SU-DHL-6 (cell line): ENCODE data around the gene SLC26A6.

Experiments
- H2AFZ ChIP-seq: fragments of 200-600 bp; sonication (generic); 2 replicates; pipeline ENCODE4 v1.6.1; 2014; ENCODE audit warnings: low read depth, mild to moderate bottlenecking, moderate library complexity, mixed read lengths, antibody characterized with exemption, low read length; ENCODE audit not compliant: severe bottlenecking
- H3F3A ChIP-seq: fragments of 200-600 bp; shearing (Covaris generic); 2 replicates; pipeline ENCODE4 v1.6.0; 2016; ENCODE audit warnings: antibody characterized with exemption, mild to moderate bottlenecking; ENCODE audit not compliant: insufficient read depth
- H3K27ac ChIP-seq: fragments of 200-600 bp; sonication (generic); 2 replicates; pipeline ENCODE4 v1.5.1; 2016; ENCODE audit warnings: low read depth, mild to moderate bottlenecking, low read length, moderate library complexity, mixed read lengths
- H3K27me3 ChIP-seq: fragments of 200-600 bp; sonication (generic), shearing (Covaris generic); 2 replicates; pipeline ENCODE4 v1.6.0; 2014; ENCODE audit warnings: mild to moderate bottlenecking, low read length
- H3K36me3 ChIP-seq: fragments of 200-600 bp; sonication (generic); 2 replicates; pipeline ENCODE4 v1.6.1; 2014; ENCODE audit warnings: mild to moderate bottlenecking, low read length, mixed read lengths
- H3K4me2 ChIP-seq: fragments of 300-600, 200-600 bp; shearing (Covaris generic), sonication (generic); 2 replicates; pipeline ENCODE4 v1.6.0; 2014; ENCODE audit warnings: low read length, low read depth, mild to moderate bottlenecking; ENCODE audit not compliant: poor library complexity, severe bottlenecking
- H3K4me3 ChIP-seq: fragments of 200-600 bp; sonication (generic); 2 replicates; pipeline ENCODE4 v1.5.1; 2014; ENCODE audit warnings: antibody characterized with exemption, low read length, mild to moderate bottlenecking, mixed read lengths; ENCODE audit not compliant: insufficient read depth, poor library complexity, severe bottlenecking
- H3K79me2 ChIP-seq: fragments of 200-600 bp; sonication (generic); 2 replicates; pipeline ENCODE4 v1.6.1; 2014; ENCODE audit warnings: mild to moderate bottlenecking, low read length, moderate library complexity; ENCODE audit not compliant: insufficient read depth
- H3K9ac ChIP-seq: fragments of 200-600 bp; sonication (generic); 2 replicates; pipeline ENCODE4 v1.7.0; 2014; ENCODE audit warnings: mild to moderate bottlenecking, low read length
- H3K9me2 ChIP-seq: fragments of 200-600 bp; sonication (generic); replicated peaks from 2 replicates; pipeline ENCODE4 v1.6.1; 2014; ENCODE audit warnings: low read length; ENCODE audit not compliant: insufficient read depth
- H3K9me3 ChIP-seq: fragments of 200-600 bp; sonication (generic); 2 replicates; pipeline ENCODE4 v1.6.1; 2014; ENCODE audit warnings: low read length, mixed read lengths; ENCODE audit not compliant: insufficient read depth
- H4K20me1 ChIP-seq: fragments of 200-600 bp; sonication (generic); 2 replicates; pipeline ENCODE4 v1.6.1; 2014; ENCODE audit warnings: low read depth, mild to moderate bottlenecking, antibody characterized with exemption, low read length, moderate library complexity, mixed read lengths
- CTCF ChIP-seq: fragments of 200-600 bp; sonication (generic); IDR thresholded peaks from one replicate; pipeline ENCODE4 v1.5.1; 2017; ENCODE audit warnings: antibody characterized with exemption, mild to moderate bottlenecking, low read length, moderate library complexity; ENCODE audit not compliant: insufficient read depth, poor library complexity, severe bottlenecking
- EZH2phosphoT487 ChIP-seq: fragments of 200-600 bp; sonication (generic), shearing (Covaris generic); conservative IDR thresholded peaks from 2 replicates; pipeline ENCODE4 v1.6.1; 2018; ENCODE audit warnings: mild to moderate bottlenecking, antibody characterized with exemption, low read length, moderate library complexity, mixed read lengths

SLC26A6 gene

GRCh38 chr3:48641396-48641795 lies 6.1 kb upstream of the SLC26A6 start:
- Histone ChIP-seq H3K36me3 (no peaks in the 10 kb centered on the region), H3K4me2 (no peak overlapping the region)

GRCh38 chr3:48639944-48640606 lies 4.8 kb upstream of the SLC26A6 start:
- TF ChIP-seq EZH2phosphoT487 (no peak), CTCF (no peak)
- Histone ChIP-seq H3K9ac (no peak overlapping the region), H3K27ac (no peak overlapping the region), H2AFZ (no peak overlapping the region), H3K9me3 (no peaks in the 10 kb centered on the region), H3K4me2 (no peak overlapping the region), H3K9me2 (no peaks in the 10 kb centered on the region), H3K36me3 (no peaks in the 10 kb centered on the region), H3K27me3 (no peaks in the 10 kb centered on the region), H3K79me2 (no peaks in the 10 kb centered on the region), H4K20me1 (no peaks in the 10 kb centered on the region), H3F3A (no peaks in the 10 kb centered on the region), H3K4me3 (no peak overlapping the region)

More at GRCh38 chr3:48641396-48641795, 6.1 kb upstream of the SLC26A6 start:
- H3F3A ChIP-seq = no peaks in the 10 kb centered on the region
- H3K9me2 ChIP-seq = no peaks in the 10 kb centered on the region
- no peaks in the 10 kb centered on the region for H4K20me1 ChIP-seq
- TF ChIP-seq CTCF (no peak), EZH2phosphoT487 (no peak)
- H2AFZ ChIP-seq = no peak overlapping the region
- H3K9ac ChIP-seq = no peak overlapping the region
- H3K4me3 ChIP-seq = no peak overlapping the region
- H3K79me2 ChIP-seq = no peaks in the 10 kb centered on the region
- H3K27ac ChIP-seq = no peak overlapping the region
- no peaks in the 10 kb centered on the region for H3K9me3 ChIP-seq
- H3K27me3 ChIP-seq = no peaks in the 10 kb centered on the region

GRCh38 chr3:48637305-48637704 lies 2.0 kb upstream of the SLC26A6 start:
- H3K9ac ChIP-seq = no peak overlapping the region
- no peaks in the 10 kb centered on the region for H3K9me3 ChIP-seq
- H3K9me2 ChIP-seq = no peaks in the 10 kb centered on the region
- H3K79me2 ChIP-seq = no peaks in the 10 kb centered on the region
- H4K20me1 ChIP-seq = no peaks in the 10 kb centered on the region
- no peak overlapping the region for H3K27ac ChIP-seq
- no peaks in the 10 kb centered on the region for H3F3A ChIP-seq
- H3K4me2 ChIP-seq = no peak overlapping the region
- no peak overlapping the region for H3K4me3 ChIP-seq
- H3K36me3 ChIP-seq = no peaks in the 10 kb centered on the region
- no peak overlapping the region for H2AFZ ChIP-seq
- no peak for TF ChIP-seq CTCF
- no peak for TF ChIP-seq EZH2phosphoT487
- no peaks in the 10 kb centered on the region for H3K27me3 ChIP-seq
